ENCODE data around the gene SMIM13.
A peak's percentile ranks its signal among the peaks of the same experiment; 100 is the strongest.

Gene SMIM13

GRCh38 chr6:11094411-11094851 is 797 bp downstream of the SMIM13 start:
- peak; percentile 76 for DNase-seq (ENCODE audit: low spot score)
- TF ChIP-seq, protein P1, sequence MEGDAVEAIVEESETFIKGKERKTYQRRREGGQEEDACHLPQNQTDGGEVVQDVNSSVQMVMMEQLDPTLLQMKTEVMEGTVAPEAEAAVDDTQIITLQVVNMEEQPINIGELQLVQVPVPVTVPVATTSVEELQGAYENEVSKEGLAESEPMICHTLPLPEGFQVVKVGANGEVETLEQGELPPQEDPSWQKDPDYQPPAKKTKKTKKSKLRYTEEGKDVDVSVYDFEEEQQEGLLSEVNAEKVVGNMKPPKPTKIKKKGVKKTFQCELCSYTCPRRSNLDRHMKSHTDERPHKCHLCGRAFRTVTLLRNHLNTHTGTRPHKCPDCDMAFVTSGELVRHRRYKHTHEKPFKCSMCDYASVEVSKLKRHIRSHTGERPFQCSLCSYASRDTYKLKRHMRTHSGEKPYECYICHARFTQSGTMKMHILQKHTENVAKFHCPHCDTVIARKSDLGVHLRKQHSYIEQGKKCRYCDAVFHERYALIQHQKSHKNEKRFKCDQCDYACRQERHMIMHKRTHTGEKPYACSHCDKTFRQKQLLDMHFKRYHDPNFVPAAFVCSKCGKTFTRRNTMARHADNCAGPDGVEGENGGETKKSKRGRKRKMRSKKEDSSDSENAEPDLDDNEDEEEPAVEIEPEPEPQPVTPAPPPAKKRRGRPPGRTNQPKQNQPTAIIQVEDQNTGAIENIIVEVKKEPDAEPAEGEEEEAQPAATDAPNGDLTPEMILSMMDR (IDR thresholded peaks at IDR 0.05) = no peak
- H3K4me3 ChIP-seq = peak overlapping the region; percentile 98
- peak overlapping the region; percentile 98 to 99 for H3K27ac ChIP-seq

- peak overlapping the region; percentile 98 for H3K4me3 ChIP-seq
- TF ChIP-seq, protein P1 (IDR thresholded peaks at IDR 0.05) = no peak
- peak overlapping the region in 1 of 2 donors; percentile 98 for H3K27ac ChIP-seq
- no peak for DNase-seq (ENCODE audit: low spot score)
These were observed 1.3 kb downstream of the SMIM13 start for GRCh38 chr6:11094941-11095340.

GRCh38 chr6:11096109-11096508 is 2.5 kb downstream of the SMIM13 start:
- TF ChIP-seq, protein P1 (IDR thresholded peaks at IDR 0.05) = no peak
- Histone ChIP-seq H3K4me3 (no peak overlapping the region), H3K27ac (no peak overlapping the region)
- no peak for DNase-seq (ENCODE audit: low spot score)

- no peak for DNase-seq (ENCODE audit: low spot score)
- TF ChIP-seq, protein P1 (IDR thresholded peaks at IDR 0.05) = no peak
- Histone ChIP-seq H3K27ac (no peak overlapping the region), H3K4me3 (no peak overlapping the region)
These were observed 3.8 kb downstream of the SMIM13 start for GRCh38 chr6:11097476-11097875.

DNA sequence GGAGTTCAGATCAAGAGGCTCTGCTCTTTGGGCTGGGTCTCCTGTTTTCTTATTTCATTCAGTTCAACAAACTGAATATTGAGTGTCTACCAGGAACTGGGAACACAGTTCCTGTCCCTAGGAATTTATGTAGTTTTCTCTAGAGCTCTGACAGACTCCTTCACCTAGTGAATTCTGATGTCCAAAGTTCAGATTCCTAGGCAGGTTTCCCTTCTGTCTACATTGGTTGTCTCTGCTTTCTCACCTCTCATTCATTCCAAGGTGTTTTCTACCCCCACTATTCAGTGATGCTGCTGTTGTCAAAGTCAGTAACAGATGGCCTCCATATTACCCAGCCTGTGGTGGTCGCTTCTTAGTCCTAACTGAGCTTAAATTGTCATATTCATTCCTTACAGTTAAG is 4.4 kb downstream of the SMIM13 start:
- TF ChIP-seq, protein P1 (IDR thresholded peaks at IDR 0.05) = no peak
- Histone ChIP-seq H3K27ac (no peak overlapping the region), H3K4me3 (no peak overlapping the region)
- no peak for DNase-seq (ENCODE audit: low spot score)

DNA sequence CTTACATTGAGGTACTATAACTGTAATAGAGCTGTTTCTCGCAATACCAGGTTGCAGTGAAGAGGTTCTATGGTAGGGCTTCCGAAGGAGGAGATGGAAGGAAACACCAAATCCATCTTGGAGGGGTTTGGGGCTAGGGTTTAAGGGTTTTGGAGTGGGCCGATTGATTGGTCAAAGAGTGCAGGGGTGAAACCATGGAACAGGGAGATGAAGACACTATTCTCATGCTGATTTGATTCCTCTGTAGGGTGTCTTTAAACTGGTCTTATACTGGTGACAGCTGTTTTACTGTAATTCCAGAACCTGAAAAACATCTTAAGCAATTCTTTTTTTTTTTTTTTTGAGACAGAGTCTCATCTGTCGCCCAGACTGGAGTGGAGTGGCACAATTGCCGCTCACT is 7.8 kb downstream of the SMIM13 start:
- H3K27ac ChIP-seq = no peak overlapping the region
- no peak overlapping the region for H3K4me3 ChIP-seq
- DNase-seq (ENCODE audit: low spot score) = no peak
- TF ChIP-seq, protein P1 (IDR thresholded peaks at IDR 0.05) = no peak

DNA sequence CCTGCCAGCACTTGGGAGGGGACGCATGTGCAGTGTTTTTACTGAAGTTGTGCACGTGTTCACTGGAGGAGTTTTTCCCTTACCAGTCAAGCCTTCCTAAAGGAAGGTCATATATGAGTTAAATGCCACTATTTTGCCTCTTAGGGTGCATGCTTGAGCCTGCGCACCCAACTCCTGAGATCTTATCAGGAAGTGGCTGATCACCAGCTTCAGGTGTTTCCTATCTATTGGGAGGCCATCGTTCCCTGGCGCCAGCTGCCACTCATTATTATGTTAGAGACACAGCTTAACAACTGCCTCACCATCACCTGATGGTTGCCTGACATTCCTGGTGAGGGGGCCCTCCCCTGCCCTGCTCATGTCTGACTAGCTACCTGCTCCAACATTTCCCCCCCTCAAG is 9.4 kb downstream of the SMIM13 start:
- Histone ChIP-seq H3K27ac (no peak overlapping the region), H3K4me3 (no peak overlapping the region)
- TF ChIP-seq, protein P1 (IDR thresholded peaks at IDR 0.05) = no peak
- DNase-seq (ENCODE audit: low spot score) = no peak
